Measurements from ENCODE around the gene NUDT12.

Gene NUDT12

GRCh38 chr5:103541114-103541513, 21.5 kb downstream of the NUDT12 start:
- H3K9ac ChIP-seq (ENCODE audit: low read length in 2 of 2): no peak overlapping the region
- no peaks in the 10 kb centered on the region for H3K9me3 ChIP-seq (ENCODE audit: control insufficient read depth in 2 of 2, low read length in 2 of 2)
- H3K27me3 ChIP-seq (ENCODE audit: control insufficient read depth in 1 of 2, insufficient read depth in 2 of 2, low read length in 2 of 2): no peaks in the 10 kb centered on the region
- H3K4me1 ChIP-seq (ENCODE audit: control insufficient read depth, insufficient read depth, low read length): no peaks in the 10 kb centered on the region
- no peak overlapping the region for H3K4me3 ChIP-seq (ENCODE audit: low read length in 2 of 2)
- H3K27ac ChIP-seq (ENCODE audit: low read length): no peak overlapping the region
- no peaks in the 10 kb centered on the region for H3K36me3 ChIP-seq (ENCODE audit: control insufficient read depth in 2 of 2, insufficient read depth in 2 of 2, low read length in 2 of 2)

GRCh38 chr5:103539376-103540330, 22.9 kb downstream of the NUDT12 start:
- Histone ChIP-seq H3K4me3 (ENCODE audit: low read length in 2 of 2) (no peak overlapping the region), H3K9me3 (ENCODE audit: control insufficient read depth in 2 of 2, low read length in 2 of 2) (no peaks in the 10 kb centered on the region), H3K27me3 (ENCODE audit: control insufficient read depth in 1 of 2, insufficient read depth in 2 of 2, low read length in 2 of 2) (no peaks in the 10 kb centered on the region), H3K27ac (ENCODE audit: low read length) (no peak overlapping the region), H3K4me1 (ENCODE audit: control insufficient read depth, insufficient read depth, low read length) (no peaks in the 10 kb centered on the region), H3K9ac (ENCODE audit: low read length in 2 of 2) (no peak overlapping the region), H3K36me3 (ENCODE audit: control insufficient read depth in 2 of 2, insufficient read depth in 2 of 2, low read length in 2 of 2) (no peaks in the 10 kb centered on the region)

GRCh38 chr5:103532086-103532734, 30.4 kb downstream of the NUDT12 start:
- H3K4me1 ChIP-seq (ENCODE audit: control insufficient read depth, insufficient read depth, low read length): no peaks in the 10 kb centered on the region
- no peak overlapping the region for H3K27ac ChIP-seq (ENCODE audit: low read length)
- no peak overlapping the region for H3K4me3 ChIP-seq (ENCODE audit: low read length in 2 of 2)
- H3K9me3 ChIP-seq (ENCODE audit: control insufficient read depth in 2 of 2, low read length in 2 of 2): no peaks in the 10 kb centered on the region
- H3K36me3 ChIP-seq (ENCODE audit: control insufficient read depth in 2 of 2, insufficient read depth in 2 of 2, low read length in 2 of 2): no peaks in the 10 kb centered on the region
- H3K27me3 ChIP-seq (ENCODE audit: control insufficient read depth in 1 of 2, insufficient read depth in 2 of 2, low read length in 2 of 2): no peaks in the 10 kb centered on the region
- H3K9ac ChIP-seq (ENCODE audit: low read length in 2 of 2): no peak overlapping the region

GRCh38 chr5:103526164-103526915, 36.2 kb downstream of the NUDT12 start:
- Histone ChIP-seq H3K4me3 (ENCODE audit: low read length in 2 of 2) (no peak overlapping the region), H3K9me3 (ENCODE audit: control insufficient read depth in 2 of 2, low read length in 2 of 2) (no peaks in the 10 kb centered on the region), H3K36me3 (ENCODE audit: control insufficient read depth in 2 of 2, insufficient read depth in 2 of 2, low read length in 2 of 2) (no peaks in the 10 kb centered on the region), H3K4me1 (ENCODE audit: control insufficient read depth, insufficient read depth, low read length) (no peaks in the 10 kb centered on the region), H3K27me3 (ENCODE audit: control insufficient read depth in 1 of 2, insufficient read depth in 2 of 2, low read length in 2 of 2) (no peaks in the 10 kb centered on the region), H3K27ac (ENCODE audit: low read length) (no peak overlapping the region), H3K9ac (ENCODE audit: low read length in 2 of 2) (no peak overlapping the region)

- Histone ChIP-seq H3K27ac (ENCODE audit: low read length) (no peak overlapping the region), H3K36me3 (ENCODE audit: control insufficient read depth in 2 of 2, insufficient read depth in 2 of 2, low read length in 2 of 2) (no peaks in the 10 kb centered on the region), H3K4me3 (ENCODE audit: low read length in 2 of 2) (no peak overlapping the region), H3K9ac (ENCODE audit: low read length in 2 of 2) (no peak overlapping the region), H3K27me3 (ENCODE audit: control insufficient read depth in 1 of 2, insufficient read depth in 2 of 2, low read length in 2 of 2) (no peaks in the 10 kb centered on the region), H3K4me1 (ENCODE audit: control insufficient read depth, insufficient read depth, low read length) (no peaks in the 10 kb centered on the region), H3K9me3 (ENCODE audit: control insufficient read depth in 2 of 2, low read length in 2 of 2) (no peaks in the 10 kb centered on the region)
These were observed 37.2 kb downstream of the NUDT12 start for GRCh38 chr5:103525361-103525760.

GRCh38 chr5:103523319-103523718, 39.3 kb downstream of the NUDT12 start:
- no peak overlapping the region for H3K27ac ChIP-seq (ENCODE audit: low read length)
- H3K4me3 ChIP-seq (ENCODE audit: low read length in 2 of 2): no peak overlapping the region
- no peaks in the 10 kb centered on the region for H3K9me3 ChIP-seq (ENCODE audit: control insufficient read depth in 2 of 2, low read length in 2 of 2)
- no peaks in the 10 kb centered on the region for H3K27me3 ChIP-seq (ENCODE audit: control insufficient read depth in 1 of 2, insufficient read depth in 2 of 2, low read length in 2 of 2)
- no peaks in the 10 kb centered on the region for H3K36me3 ChIP-seq (ENCODE audit: control insufficient read depth in 2 of 2, insufficient read depth in 2 of 2, low read length in 2 of 2)
- H3K4me1 ChIP-seq (ENCODE audit: control insufficient read depth, insufficient read depth, low read length): no peaks in the 10 kb centered on the region
- no peak overlapping the region for H3K9ac ChIP-seq (ENCODE audit: low read length in 2 of 2)

GRCh38 chr5:103522586-103522985, 40.0 kb downstream of the NUDT12 start:
- Histone ChIP-seq H3K27me3 (ENCODE audit: control insufficient read depth in 1 of 2, insufficient read depth in 2 of 2, low read length in 2 of 2) (no peaks in the 10 kb centered on the region), H3K4me3 (ENCODE audit: low read length in 2 of 2) (no peak overlapping the region), H3K9ac (ENCODE audit: low read length in 2 of 2) (no peak overlapping the region), H3K9me3 (ENCODE audit: control insufficient read depth in 2 of 2, low read length in 2 of 2) (no peaks in the 10 kb centered on the region), H3K4me1 (ENCODE audit: control insufficient read depth, insufficient read depth, low read length) (no peaks in the 10 kb centered on the region), H3K27ac (ENCODE audit: low read length) (no peak overlapping the region), H3K36me3 (ENCODE audit: control insufficient read depth in 2 of 2, insufficient read depth in 2 of 2, low read length in 2 of 2) (no peaks in the 10 kb centered on the region)

- H3K27ac ChIP-seq (ENCODE audit: low read length): no peak overlapping the region
- H3K4me3 ChIP-seq (ENCODE audit: low read length in 2 of 2): no peak overlapping the region
- H3K27me3 ChIP-seq (ENCODE audit: control insufficient read depth in 1 of 2, insufficient read depth in 2 of 2, low read length in 2 of 2): no peaks in the 10 kb centered on the region
- H3K9me3 ChIP-seq (ENCODE audit: control insufficient read depth in 2 of 2, low read length in 2 of 2): no peaks in the 10 kb centered on the region
- H3K9ac ChIP-seq (ENCODE audit: low read length in 2 of 2): no peak overlapping the region
- no peaks in the 10 kb centered on the region for H3K36me3 ChIP-seq (ENCODE audit: control insufficient read depth in 2 of 2, insufficient read depth in 2 of 2, low read length in 2 of 2)
- H3K4me1 ChIP-seq (ENCODE audit: control insufficient read depth, insufficient read depth, low read length): no peaks in the 10 kb centered on the region
These were observed 43.0 kb downstream of the NUDT12 start for GRCh38 chr5:103519550-103519949.

GRCh38 chr5:103514371-103514770, 48.2 kb downstream of the NUDT12 start:
- no peak overlapping the region for H3K4me3 ChIP-seq (ENCODE audit: low read length in 2 of 2)
- H3K27me3 ChIP-seq (ENCODE audit: control insufficient read depth in 1 of 2, insufficient read depth in 2 of 2, low read length in 2 of 2): no peaks in the 10 kb centered on the region
- no peak overlapping the region for H3K9ac ChIP-seq (ENCODE audit: low read length in 2 of 2)
- no peak overlapping the region for H3K27ac ChIP-seq (ENCODE audit: low read length)
- no peaks in the 10 kb centered on the region for H3K9me3 ChIP-seq (ENCODE audit: control insufficient read depth in 2 of 2, low read length in 2 of 2)
- H3K36me3 ChIP-seq (ENCODE audit: control insufficient read depth in 2 of 2, insufficient read depth in 2 of 2, low read length in 2 of 2): no peaks in the 10 kb centered on the region
- H3K4me1 ChIP-seq (ENCODE audit: control insufficient read depth, insufficient read depth, low read length): no peaks in the 10 kb centered on the region

GRCh38 chr5:103513701-103514100, 48.9 kb downstream of the NUDT12 start:
- Histone ChIP-seq H3K36me3 (ENCODE audit: control insufficient read depth in 2 of 2, insufficient read depth in 2 of 2, low read length in 2 of 2) (no peaks in the 10 kb centered on the region), H3K27me3 (ENCODE audit: control insufficient read depth in 1 of 2, insufficient read depth in 2 of 2, low read length in 2 of 2) (no peaks in the 10 kb centered on the region), H3K4me1 (ENCODE audit: control insufficient read depth, insufficient read depth, low read length) (no peaks in the 10 kb centered on the region), H3K4me3 (ENCODE audit: low read length in 2 of 2) (no peak overlapping the region), H3K27ac (ENCODE audit: low read length) (no peak overlapping the region), H3K9me3 (ENCODE audit: control insufficient read depth in 2 of 2, low read length in 2 of 2) (no peaks in the 10 kb centered on the region), H3K9ac (ENCODE audit: low read length in 2 of 2) (no peak overlapping the region)

All from stomach smooth muscle (tissue), 2 donors.